Measurements from ENCODE around the gene MAP2K6. TPM values are rescaled to one million over a fixed set of nuclear protein-coding genes. Genes with fewer than 3 reads are reported as not detected.

Gene MAP2K6
- total RNA-seq, 2 experiments from 2014 or later = 14.0 to 14.6 TPM

DNA sequence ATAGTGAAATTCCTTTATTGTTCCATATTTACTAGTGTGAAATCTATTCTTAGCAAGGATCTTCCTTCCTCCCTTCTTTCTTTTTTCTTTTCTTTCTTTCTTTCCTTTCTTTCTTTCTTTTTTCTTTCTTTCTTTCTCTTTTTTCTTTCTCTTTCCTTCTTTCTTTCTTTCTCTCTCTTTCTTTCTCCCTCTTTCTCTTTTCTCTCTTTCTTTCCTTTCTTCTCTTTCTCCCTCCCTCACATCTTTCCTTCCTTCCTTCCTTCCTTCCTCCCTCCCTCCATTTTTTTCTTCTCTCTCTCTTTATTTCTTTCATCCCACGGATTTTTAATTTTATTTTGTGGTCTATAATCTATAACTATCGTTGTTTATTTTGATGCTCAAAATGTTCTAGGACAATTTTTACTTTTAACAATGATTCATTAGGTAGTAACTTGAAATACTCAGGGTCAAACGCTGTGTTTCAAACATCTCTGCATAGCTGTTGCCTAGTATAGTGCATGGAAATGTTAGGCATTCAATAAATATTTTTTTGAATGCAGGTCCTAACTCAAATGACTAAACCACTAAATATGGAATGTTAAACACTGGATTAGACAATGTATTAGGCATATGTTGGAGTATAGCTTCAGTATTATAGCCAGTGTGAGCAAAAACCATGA is 178.3 kb downstream of the MAP2K6 start:
- Histone ChIP-seq H3K4me1 (ENCODE audit: insufficient read depth, low read length) (no peaks in the 10 kb centered on the region), H3K27me3 (ENCODE audit: control insufficient read depth in 1 of 2, insufficient read depth in 2 of 2, low read length in 2 of 2) (no peaks in the 10 kb centered on the region), H3K36me3 (ENCODE audit: insufficient read depth, low read length) (no peaks in the 10 kb centered on the region), H3K9me3 (ENCODE audit: control insufficient read depth in 1 of 2, insufficient read depth in 1 of 2, low read length in 2 of 2) (no peaks in the 10 kb centered on the region), H3K27ac (ENCODE audit: low read depth in 1 of 2, low read length in 2 of 2) (no peak overlapping the region), H3K4me3 (ENCODE audit: low read length) (no peak overlapping the region)
- Mint-ChIP-seq H3K9me3 (no peaks in the 10 kb centered on the region), H3K27ac (no peak overlapping the region), H3K4me3 (no peak overlapping the region), H3K4me1 (ENCODE audit: low read depth) (no peaks in the 10 kb centered on the region), H3K27me3 (no peaks in the 10 kb centered on the region), H3K36me3 (ENCODE audit: low read depth) (no peaks in the 10 kb centered on the region)
- no peak for DNase-seq
- no peak for ATAC-seq (ENCODE audit: poor library complexity)
- TF ChIP-seq, protein P1, sequence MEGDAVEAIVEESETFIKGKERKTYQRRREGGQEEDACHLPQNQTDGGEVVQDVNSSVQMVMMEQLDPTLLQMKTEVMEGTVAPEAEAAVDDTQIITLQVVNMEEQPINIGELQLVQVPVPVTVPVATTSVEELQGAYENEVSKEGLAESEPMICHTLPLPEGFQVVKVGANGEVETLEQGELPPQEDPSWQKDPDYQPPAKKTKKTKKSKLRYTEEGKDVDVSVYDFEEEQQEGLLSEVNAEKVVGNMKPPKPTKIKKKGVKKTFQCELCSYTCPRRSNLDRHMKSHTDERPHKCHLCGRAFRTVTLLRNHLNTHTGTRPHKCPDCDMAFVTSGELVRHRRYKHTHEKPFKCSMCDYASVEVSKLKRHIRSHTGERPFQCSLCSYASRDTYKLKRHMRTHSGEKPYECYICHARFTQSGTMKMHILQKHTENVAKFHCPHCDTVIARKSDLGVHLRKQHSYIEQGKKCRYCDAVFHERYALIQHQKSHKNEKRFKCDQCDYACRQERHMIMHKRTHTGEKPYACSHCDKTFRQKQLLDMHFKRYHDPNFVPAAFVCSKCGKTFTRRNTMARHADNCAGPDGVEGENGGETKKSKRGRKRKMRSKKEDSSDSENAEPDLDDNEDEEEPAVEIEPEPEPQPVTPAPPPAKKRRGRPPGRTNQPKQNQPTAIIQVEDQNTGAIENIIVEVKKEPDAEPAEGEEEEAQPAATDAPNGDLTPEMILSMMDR (IDR thresholded peaks at IDR 0.05) = no peak
- CTCF ChIA-PET = no interaction called here
- intact Hi-C loops (cut with DNase I, micrococcal nuclease) = no loop called here
- POLR2A ChIA-PET = no interaction called here

DNA sequence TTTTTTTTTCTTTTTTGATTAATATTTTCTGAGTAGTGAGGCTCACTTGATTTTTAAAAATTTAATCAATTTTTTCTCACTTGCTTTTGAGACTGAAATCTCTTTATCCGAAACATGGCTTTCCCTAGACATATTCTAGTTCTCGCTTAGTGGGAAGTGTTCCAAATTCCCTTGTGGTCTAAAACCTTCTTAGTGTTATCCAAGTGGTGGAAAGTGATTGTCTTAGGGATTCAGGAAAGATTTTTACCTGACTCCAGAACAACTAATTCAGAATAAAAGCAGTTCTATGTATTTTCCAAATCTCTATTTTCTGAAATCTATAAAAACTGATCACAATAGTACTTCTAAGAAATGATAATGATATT is 178.8 kb downstream of the MAP2K6 start:
- DNase-seq (no peak), ATAC-seq (ENCODE audit: poor library complexity) (no peak)
- no peaks in the 10 kb centered on the region for H3K36me3 Mint-ChIP-seq (ENCODE audit: low read depth)
- no peaks in the 10 kb centered on the region for H3K9me3 ChIP-seq (ENCODE audit: control insufficient read depth in 1 of 2, insufficient read depth in 1 of 2, low read length in 2 of 2)
- no peaks in the 10 kb centered on the region for H3K27me3 Mint-ChIP-seq
- H3K4me3 Mint-ChIP-seq = no peak overlapping the region
- H3K4me3 ChIP-seq (ENCODE audit: low read length) = no peak overlapping the region
- H3K36me3 ChIP-seq (ENCODE audit: insufficient read depth, low read length) = no peaks in the 10 kb centered on the region
- H3K27me3 ChIP-seq (ENCODE audit: control insufficient read depth in 1 of 2, insufficient read depth in 2 of 2, low read length in 2 of 2) = no peaks in the 10 kb centered on the region
- POLR2A ChIA-PET = no interaction called here
- TF ChIP-seq, protein P1 (IDR thresholded peaks at IDR 0.05) = no peak
- H3K27ac ChIP-seq (ENCODE audit: low read depth in 1 of 2, low read length in 2 of 2) = no peak overlapping the region
- H3K9me3 Mint-ChIP-seq = no peaks in the 10 kb centered on the region
- CTCF ChIA-PET = no interaction called here
- H3K4me1 Mint-ChIP-seq (ENCODE audit: low read depth) = no peaks in the 10 kb centered on the region
- no peaks in the 10 kb centered on the region for H3K4me1 ChIP-seq (ENCODE audit: insufficient read depth, low read length)
- intact Hi-C loops (cut with DNase I, micrococcal nuclease) = no loop called here
- H3K27ac Mint-ChIP-seq = no peak overlapping the region

DNA sequence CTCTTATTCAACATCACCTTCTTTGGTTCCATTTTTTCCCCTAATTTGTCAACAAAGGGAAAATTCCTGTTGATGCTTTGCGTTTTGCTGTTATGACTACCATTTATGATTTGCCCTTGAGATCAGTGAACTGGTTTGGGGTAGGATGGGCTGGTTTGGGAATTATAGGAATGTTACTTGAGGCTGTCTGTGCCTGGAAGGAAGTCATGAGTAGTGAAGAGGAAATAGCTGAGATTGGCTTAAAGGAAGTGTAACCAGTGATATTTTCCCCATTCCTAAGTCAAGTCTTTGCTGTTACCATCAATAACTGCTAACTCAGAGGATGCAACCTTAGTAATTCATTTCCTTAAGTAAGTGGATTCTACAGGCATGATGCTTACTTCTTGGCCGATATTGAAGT is 179.2 kb downstream of the MAP2K6 start:
- ChIA-PET CTCF (no interaction called here), POLR2A (no interaction called here)

More for the DNA sequence above, 179.2 kb downstream of the MAP2K6 start:
- TF ChIP-seq, protein P1 (IDR thresholded peaks at IDR 0.05) = no peak
- H3K27ac ChIP-seq (ENCODE audit: low read depth in 1 of 2, low read length in 2 of 2) = no peak overlapping the region
- H3K4me3 Mint-ChIP-seq = no peak overlapping the region
- H3K4me3 ChIP-seq (ENCODE audit: low read length) = no peak overlapping the region
- H3K27me3 ChIP-seq (ENCODE audit: control insufficient read depth in 1 of 2, insufficient read depth in 2 of 2, low read length in 2 of 2) = no peaks in the 10 kb centered on the region
- no peaks in the 10 kb centered on the region for H3K9me3 ChIP-seq (ENCODE audit: control insufficient read depth in 1 of 2, insufficient read depth in 1 of 2, low read length in 2 of 2)
- no peaks in the 10 kb centered on the region for H3K27me3 Mint-ChIP-seq
- H3K4me1 ChIP-seq (ENCODE audit: insufficient read depth, low read length) = no peaks in the 10 kb centered on the region
- H3K36me3 ChIP-seq (ENCODE audit: insufficient read depth, low read length) = no peaks in the 10 kb centered on the region
- H3K36me3 Mint-ChIP-seq (ENCODE audit: low read depth) = no peaks in the 10 kb centered on the region
- no peaks in the 10 kb centered on the region for H3K4me1 Mint-ChIP-seq (ENCODE audit: low read depth)
- no peak for ATAC-seq (ENCODE audit: poor library complexity)
- DNase-seq = no peak
- intact Hi-C loops (cut with DNase I, micrococcal nuclease) = no loop called here
- no peaks in the 10 kb centered on the region for H3K9me3 Mint-ChIP-seq
- no peak overlapping the region for H3K27ac Mint-ChIP-seq

All from CD4-positive, alpha-beta T cell (primary cell).